Measurements from ENCODE around the gene FOXL3. TPM values are rescaled to one million over a fixed set of nuclear protein-coding genes. Genes with fewer than 3 reads are reported as not detected.

FOXL3 gene
- total RNA-seq, 1 donor: not detected

DNA sequence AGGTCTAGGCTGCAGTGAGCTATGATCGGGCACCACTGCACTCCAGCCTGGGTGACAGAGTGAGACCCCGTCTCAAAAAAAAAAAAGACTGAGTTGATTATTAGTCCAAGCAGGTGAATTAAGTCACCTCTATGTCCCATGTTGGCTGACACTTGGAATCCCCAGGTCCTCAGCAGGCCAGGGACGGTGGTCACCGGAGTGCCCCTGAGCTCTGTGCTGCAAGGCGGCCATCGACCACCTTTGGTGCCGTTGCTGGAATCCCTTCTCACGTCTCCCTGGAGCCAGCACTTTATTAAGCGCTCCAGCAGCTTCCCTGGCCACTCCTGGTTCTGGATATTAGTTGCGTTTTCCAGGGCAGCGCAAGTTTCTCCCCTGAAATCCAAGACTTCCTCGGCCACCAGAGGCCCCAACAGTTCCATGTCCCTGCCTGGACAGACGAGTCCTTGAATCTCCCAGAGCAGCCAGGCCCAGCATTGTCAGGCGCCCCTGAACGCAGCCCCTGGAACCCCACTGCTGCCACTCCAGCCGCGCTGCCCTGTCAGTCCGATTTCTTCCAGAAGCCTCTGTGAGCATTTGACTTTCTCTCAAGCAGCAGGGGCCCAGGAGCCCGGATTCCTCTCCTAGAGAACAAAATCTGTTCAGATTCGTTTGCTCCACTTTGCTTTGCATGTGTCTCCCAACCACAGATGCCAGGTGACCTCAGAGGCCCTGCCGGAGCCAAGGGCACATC, 38.4 kb upstream of the FOXL3 start:
- Histone ChIP-seq H3K4me3 (ENCODE audit: low read length) (no peak overlapping the region), H3K27me3 (ENCODE audit: insufficient read depth, low read length) (no peaks in the 10 kb centered on the region), H3K4me1 (ENCODE audit: insufficient read depth, low read length) (no peaks in the 10 kb centered on the region), H3K9me3 (ENCODE audit: low read depth, low read length) (no peaks in the 10 kb centered on the region)

- no peaks in the 10 kb centered on the region for H3K4me1 ChIP-seq (ENCODE audit: insufficient read depth, low read length)
- no peaks in the 10 kb centered on the region for H3K9me3 ChIP-seq (ENCODE audit: low read depth, low read length)
- no peaks in the 10 kb centered on the region for H3K27me3 ChIP-seq (ENCODE audit: insufficient read depth, low read length)
- no peak overlapping the region for H3K4me3 ChIP-seq (ENCODE audit: low read length)
Observed at GRCh38 chr7:252216-252965, 37.6 kb upstream of the FOXL3 start.

- no peaks in the 10 kb centered on the region for H3K4me1 ChIP-seq (ENCODE audit: insufficient read depth, low read length)
- H3K4me3 ChIP-seq (ENCODE audit: low read length): no peak overlapping the region
- H3K9me3 ChIP-seq (ENCODE audit: low read depth, low read length): no peaks in the 10 kb centered on the region
- H3K27me3 ChIP-seq (ENCODE audit: insufficient read depth, low read length): no peaks in the 10 kb centered on the region
Observed at GRCh38 chr7:252981-253380, 37.0 kb upstream of the FOXL3 start.

DNA sequence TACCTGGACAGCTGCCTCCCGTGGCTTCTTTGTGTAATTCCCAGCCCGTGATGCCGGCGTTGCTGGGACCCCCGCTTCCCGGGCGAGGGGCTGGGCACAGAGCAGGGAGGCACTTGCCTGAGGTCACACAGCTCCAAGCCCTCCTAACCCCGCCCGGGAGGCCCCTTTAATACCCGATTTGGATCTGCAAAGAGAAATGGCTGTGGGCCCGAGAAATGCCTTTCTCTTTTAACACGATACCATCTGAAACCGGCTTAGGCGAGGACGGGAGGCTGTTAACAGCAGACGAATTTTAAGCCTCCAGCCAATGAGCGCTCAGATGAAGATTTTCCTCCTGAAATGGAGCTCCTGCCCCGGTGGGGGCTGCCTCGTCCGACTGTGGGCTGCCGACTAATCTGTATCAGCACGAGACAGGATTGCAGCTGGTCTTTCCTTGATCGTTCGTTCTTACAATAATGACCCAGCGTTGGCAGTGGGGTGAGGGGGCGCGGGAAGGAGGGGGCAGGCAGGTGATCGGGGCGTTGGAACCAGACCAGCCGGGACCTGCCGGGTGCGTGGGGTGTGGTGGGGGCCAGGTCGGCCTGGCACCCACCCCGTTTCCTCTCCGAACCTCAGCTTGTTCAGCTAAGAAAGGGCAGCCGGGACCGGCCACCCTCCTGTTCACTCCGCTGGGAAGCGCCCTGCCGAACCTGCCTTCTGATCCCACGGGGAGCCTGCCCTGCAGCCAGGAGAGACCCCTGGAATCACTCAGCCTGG, 36.2 kb upstream of the FOXL3 start:
- H3K9me3 ChIP-seq (ENCODE audit: low read depth, low read length): no peaks in the 10 kb centered on the region
- no peaks in the 10 kb centered on the region for H3K4me1 ChIP-seq (ENCODE audit: insufficient read depth, low read length)
- H3K4me3 ChIP-seq (ENCODE audit: low read length): no peak overlapping the region
- no peaks in the 10 kb centered on the region for H3K27me3 ChIP-seq (ENCODE audit: insufficient read depth, low read length)

GRCh38 chr7:254337-255037, 35.5 kb upstream of the FOXL3 start:
- no peak overlapping the region for H3K4me3 ChIP-seq (ENCODE audit: low read length)
- H3K4me1 ChIP-seq (ENCODE audit: insufficient read depth, low read length): no peaks in the 10 kb centered on the region
- no peaks in the 10 kb centered on the region for H3K27me3 ChIP-seq (ENCODE audit: insufficient read depth, low read length)
- no peaks in the 10 kb centered on the region for H3K9me3 ChIP-seq (ENCODE audit: low read depth, low read length)

GRCh38 chr7:255038-255435, 34.9 kb upstream of the FOXL3 start:
- no peaks in the 10 kb centered on the region for H3K27me3 ChIP-seq (ENCODE audit: insufficient read depth, low read length)
- H3K4me3 ChIP-seq (ENCODE audit: low read length): no peak overlapping the region
- H3K4me1 ChIP-seq (ENCODE audit: insufficient read depth, low read length): no peaks in the 10 kb centered on the region
- H3K9me3 ChIP-seq (ENCODE audit: low read depth, low read length): no peaks in the 10 kb centered on the region

- no peaks in the 10 kb centered on the region for H3K4me1 ChIP-seq (ENCODE audit: insufficient read depth, low read length)
- H3K4me3 ChIP-seq (ENCODE audit: low read length): no peak overlapping the region
- H3K9me3 ChIP-seq (ENCODE audit: low read depth, low read length): no peaks in the 10 kb centered on the region
- no peaks in the 10 kb centered on the region for H3K27me3 ChIP-seq (ENCODE audit: insufficient read depth, low read length)
Observed at GRCh38 chr7:255721-256361, 34.1 kb upstream of the FOXL3 start.

DNA sequence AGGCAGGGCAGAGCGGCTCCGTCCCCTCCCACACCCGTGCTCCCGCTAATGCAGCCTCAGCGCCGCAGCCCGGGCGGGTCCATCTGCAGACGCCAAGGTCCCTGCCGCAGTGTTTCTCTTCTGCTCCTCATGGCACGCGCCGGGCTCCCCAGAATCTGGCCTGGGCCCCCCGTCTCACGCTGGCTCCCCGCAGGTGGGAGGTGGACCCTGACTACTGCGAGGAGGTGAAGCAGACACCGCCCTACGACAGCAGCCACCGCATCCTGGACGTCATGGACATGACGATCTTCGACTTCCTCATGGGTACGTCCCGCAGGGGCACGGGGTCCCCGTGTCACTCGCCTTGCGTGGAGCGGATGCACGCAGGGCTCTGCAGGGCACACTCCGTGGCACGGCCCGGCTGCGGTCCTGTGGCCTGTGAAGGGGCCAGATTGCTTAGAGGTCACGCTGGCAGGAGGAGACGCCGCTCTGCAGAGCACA, 33.5 kb upstream of the FOXL3 start:
- H3K4me1 ChIP-seq (ENCODE audit: insufficient read depth, low read length): no peaks in the 10 kb centered on the region
- no peaks in the 10 kb centered on the region for H3K27me3 ChIP-seq (ENCODE audit: insufficient read depth, low read length)
- H3K9me3 ChIP-seq (ENCODE audit: low read depth, low read length): no peaks in the 10 kb centered on the region
- H3K4me3 ChIP-seq (ENCODE audit: low read length): no peak overlapping the region

GRCh38 chr7:256981-257646, 32.9 kb upstream of the FOXL3 start:
- H3K4me1 ChIP-seq (ENCODE audit: insufficient read depth, low read length): no peaks in the 10 kb centered on the region
- no peaks in the 10 kb centered on the region for H3K27me3 ChIP-seq (ENCODE audit: insufficient read depth, low read length)
- H3K9me3 ChIP-seq (ENCODE audit: low read depth, low read length): no peaks in the 10 kb centered on the region
- no peak overlapping the region for H3K4me3 ChIP-seq (ENCODE audit: low read length)

GRCh38 chr7:257647-257992, 32.4 kb upstream of the FOXL3 start:
- Histone ChIP-seq H3K27me3 (ENCODE audit: insufficient read depth, low read length) (no peaks in the 10 kb centered on the region), H3K4me1 (ENCODE audit: insufficient read depth, low read length) (no peaks in the 10 kb centered on the region), H3K9me3 (ENCODE audit: low read depth, low read length) (no peaks in the 10 kb centered on the region), H3K4me3 (ENCODE audit: low read length) (no peak overlapping the region)

DNA sequence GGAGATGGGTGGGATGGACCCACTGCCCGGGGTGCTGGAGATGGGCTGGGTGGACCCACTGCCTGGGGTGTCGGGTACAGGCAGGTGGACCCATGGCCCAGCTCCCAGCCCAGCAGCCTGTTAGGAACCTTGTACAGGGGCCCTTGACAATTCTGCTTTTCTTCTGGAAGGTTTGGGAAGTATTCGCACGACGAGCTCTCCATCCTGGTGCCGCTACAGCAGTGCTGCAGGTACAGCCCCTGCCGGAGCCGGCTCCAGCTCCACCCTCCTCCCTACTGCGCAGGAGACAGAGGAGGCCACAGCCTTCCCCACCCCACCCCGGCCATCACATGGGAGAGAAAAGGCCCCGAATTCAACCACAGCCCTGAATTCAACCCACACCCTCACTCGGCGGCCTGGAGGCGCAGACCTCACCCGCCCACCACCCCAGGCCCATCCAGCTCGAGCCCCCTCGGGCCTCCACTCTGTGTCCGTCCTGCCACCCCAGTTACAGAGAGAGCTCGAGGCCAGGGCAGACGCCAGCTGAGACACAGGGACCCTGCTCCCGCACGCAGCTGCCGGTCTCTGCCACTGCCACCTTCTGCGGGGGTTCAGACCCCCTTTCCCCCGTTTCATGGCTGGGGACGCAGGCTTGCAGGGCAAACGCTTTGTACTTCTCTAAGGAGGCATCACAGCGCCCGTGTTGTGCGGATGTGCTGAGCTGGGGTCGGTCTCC, 31.3 kb upstream of the FOXL3 start:
- H3K4me3 ChIP-seq (ENCODE audit: low read length): no peak overlapping the region
- no peaks in the 10 kb centered on the region for H3K4me1 ChIP-seq (ENCODE audit: insufficient read depth, low read length)
- no peaks in the 10 kb centered on the region for H3K27me3 ChIP-seq (ENCODE audit: insufficient read depth, low read length)
- no peaks in the 10 kb centered on the region for H3K9me3 ChIP-seq (ENCODE audit: low read depth, low read length)

DNA sequence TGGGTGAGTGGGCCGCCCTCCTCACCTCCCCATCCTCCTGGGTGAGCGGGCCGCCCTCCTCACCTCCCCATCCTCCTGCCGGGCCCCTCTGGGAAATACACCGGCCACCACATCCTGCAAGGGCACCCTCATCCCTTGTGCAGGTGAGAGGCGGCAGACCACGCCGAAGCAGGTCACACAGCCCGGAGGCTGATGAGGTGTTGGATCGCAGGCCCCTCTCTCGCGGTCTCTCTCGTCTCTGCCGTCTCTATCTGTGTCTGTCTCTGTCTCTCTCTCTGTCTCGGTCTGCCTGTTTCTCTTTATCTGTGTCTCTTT, 30.8 kb upstream of the FOXL3 start:
- Histone ChIP-seq H3K9me3 (ENCODE audit: low read depth, low read length) (no peaks in the 10 kb centered on the region), H3K27me3 (ENCODE audit: insufficient read depth, low read length) (no peaks in the 10 kb centered on the region), H3K4me3 (ENCODE audit: low read length) (no peak overlapping the region), H3K4me1 (ENCODE audit: insufficient read depth, low read length) (no peaks in the 10 kb centered on the region)

GRCh38 chr7:259751-260405, 30.1 kb upstream of the FOXL3 start:
- Histone ChIP-seq H3K4me3 (ENCODE audit: low read length) (no peak overlapping the region), H3K9me3 (ENCODE audit: low read depth, low read length) (no peaks in the 10 kb centered on the region), H3K4me1 (ENCODE audit: insufficient read depth, low read length) (no peaks in the 10 kb centered on the region), H3K27me3 (ENCODE audit: insufficient read depth, low read length) (no peaks in the 10 kb centered on the region)

All from mononuclear cell (primary cell).